Stimulated activated CD4-positive, alpha-beta T cell treated with anti-CD3 and anti-CD28 coated beads, Interleukin-1b, Interleukin-23, amount 100 ng/mL, for 24 hours (primary cell): ENCODE data around the gene SDF4.
"Not testable (repeated sequence)": the region's sequence is repeated elsewhere in the genome, so short reads cannot be mapped to it uniquely, and the experiment has no call there.

Experiments
- DNase-seq, 4 experiments: peaks; one replicate each; pipeline ENCODE4 v3.0.0-alpha.2; 2020; ENCODE audit warnings: low read depth in 4 of 4, low spot score in 1 of 4

The SDF4 gene

DNA sequence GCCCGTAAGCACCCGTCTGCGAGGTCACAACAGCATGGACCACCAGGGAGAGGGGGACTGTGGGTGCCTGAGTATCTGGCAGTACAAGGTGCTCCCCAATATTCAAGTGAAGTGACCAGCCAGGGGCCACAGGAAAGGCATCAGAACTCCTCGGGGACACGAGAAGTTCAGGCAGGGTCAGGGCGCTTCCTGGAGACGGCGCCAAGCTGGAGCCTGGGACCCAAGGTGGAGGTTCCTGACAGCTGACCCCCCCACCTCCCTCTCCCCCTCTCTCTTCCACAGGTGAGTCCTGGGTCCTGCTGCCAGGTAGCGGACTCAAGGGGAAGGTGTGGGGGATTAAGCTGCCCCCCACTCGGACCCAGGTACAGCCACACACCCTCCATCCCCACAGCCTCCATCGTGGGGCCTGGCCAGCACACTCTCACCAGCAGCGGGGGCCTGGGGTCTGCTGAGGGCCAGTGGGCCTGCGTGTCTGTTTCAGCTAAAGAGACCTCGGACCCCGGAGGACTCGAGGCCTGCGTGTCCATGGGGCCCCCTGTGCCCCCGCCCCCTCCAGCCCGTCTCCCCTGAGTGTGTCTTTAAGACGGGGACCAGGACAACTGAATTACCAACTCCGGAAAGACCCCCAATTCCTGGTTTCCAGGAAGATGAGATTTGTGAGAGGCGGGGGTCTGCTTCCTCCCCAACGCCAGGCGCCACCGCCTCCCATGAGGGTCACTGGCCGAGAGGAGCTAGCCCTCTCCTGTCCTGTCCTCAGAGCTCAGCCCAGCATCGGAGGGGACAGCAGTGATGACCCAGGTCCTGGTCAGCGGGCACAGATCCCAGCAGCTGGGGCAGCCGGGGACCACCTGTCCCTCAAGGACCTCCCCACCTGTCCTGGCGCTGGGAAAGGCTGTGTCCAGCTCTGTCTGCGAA lies 31.6 kb downstream of the SDF4 start:
- DNase-seq = no peak

DNA sequence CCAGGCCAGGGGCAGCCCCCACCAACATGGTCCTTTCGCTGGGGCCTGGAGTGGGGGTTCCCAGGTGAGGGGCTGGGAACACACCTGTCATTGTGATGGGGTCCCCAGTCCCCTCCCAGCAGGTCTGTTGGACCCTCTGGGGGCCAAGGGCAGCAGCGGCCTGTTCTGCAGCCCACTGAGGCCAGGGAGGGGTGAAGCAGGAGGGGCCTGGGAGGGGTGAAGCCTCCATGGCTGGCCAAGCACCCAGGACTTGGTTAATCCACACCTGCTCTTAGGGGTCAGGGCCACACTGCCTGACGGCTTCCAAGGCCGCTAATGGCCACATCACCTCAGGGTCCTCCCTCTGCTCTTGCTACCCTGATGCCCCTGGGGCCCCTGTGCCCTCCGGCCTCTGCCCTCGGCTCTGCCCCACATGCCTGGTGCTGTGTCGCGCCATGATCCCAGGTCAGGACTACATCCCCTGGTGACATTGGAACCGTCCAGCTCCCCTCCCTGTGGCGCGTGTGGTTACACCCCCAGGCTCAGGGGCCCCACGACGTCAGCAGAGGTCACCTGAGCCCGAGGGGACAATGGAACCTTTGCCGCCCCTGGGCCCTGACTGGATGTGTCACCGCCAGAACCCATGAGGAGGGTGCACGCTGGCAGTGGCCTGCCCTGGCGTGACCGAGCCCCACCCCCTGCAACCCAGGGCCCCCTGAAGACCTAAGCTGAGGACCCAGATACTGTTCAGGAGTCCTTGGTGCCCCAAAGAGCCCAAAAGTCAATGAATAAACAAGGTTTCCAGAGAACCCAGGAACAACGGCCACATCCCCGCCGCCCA lies 32.5 kb downstream of the SDF4 start:
- DNase-seq = no peak

GRCh38 chr1:1198423-1199140 lies 33.2 kb downstream of the SDF4 start:
- DNase-seq = no peak

- no peak for DNase-seq
These were observed 34.0 kb downstream of the SDF4 start for GRCh38 chr1:1197551-1198422.

- DNase-seq = no peak
These were observed 34.7 kb downstream of the SDF4 start for GRCh38 chr1:1197188-1197500.

DNA sequence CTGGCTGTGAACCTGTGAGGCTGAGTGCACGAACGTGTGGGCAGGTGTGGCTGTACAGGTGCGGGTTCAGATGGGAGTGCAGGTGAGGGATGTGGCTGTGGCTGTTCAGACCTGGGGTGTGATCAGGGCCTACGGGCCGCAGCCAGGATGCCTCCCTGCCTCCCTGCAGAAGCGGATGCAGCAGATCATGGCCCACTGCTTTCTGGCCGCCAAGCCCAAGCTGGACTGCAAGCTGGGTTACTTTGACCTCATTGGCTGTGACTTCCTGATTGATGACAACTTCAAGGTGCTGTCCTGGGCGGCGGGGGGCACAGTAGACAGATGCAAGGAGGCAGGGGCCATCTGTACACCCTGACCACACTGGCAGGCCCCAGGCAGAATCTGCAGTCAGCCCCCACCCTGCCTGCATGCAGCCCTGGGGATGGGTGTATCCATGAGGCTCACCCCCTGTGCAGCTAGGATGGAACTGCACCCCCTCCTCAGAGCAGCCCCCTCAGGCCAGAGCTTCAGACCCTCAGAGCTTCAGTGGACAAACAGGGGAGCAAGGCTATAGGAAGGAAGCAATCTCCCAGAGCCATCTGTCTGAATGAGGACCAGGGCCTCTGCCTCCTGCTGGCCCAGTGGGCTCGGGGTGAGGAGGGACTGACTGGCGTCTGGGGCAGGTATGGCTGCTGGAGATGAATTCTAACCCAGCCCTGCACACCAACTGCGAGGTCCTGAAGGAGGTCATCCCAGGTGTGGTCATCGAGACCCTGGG lies 35.2 kb downstream of the SDF4 start:
- no peak for DNase-seq

GRCh38 chr1:1195726-1196125 lies 36.1 kb downstream of the SDF4 start:
- DNase-seq = not testable (repeated sequence)

GRCh38 chr1:1194723-1195122 lies 37.1 kb downstream of the SDF4 start:
- no peak for DNase-seq

DNA sequence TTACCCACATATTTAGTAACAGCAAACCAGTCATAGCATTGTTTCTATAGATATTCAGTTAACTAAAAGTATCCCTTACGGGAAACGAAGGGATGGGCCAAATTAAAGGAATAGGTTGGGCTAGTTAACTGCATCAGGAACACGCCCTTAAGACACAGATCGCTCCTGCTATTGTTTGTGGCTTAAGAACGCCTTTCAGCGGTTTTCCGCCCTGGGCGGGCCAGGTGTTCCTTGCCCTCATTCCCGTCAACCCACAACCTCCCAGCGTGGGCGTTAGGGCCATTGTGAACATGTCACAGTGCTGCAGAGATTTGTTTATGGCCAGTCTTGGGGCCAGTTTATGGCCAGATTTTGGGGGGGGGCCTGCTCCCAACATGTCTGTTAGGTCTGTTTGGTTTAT lies 40.1 kb downstream of the SDF4 start:
- no peak for DNase-seq

- no peak for DNase-seq
These were observed 42.7 kb downstream of the SDF4 start for GRCh38 chr1:1189111-1189510.

GRCh38 chr1:1187938-1188337 lies 43.9 kb downstream of the SDF4 start:
- no peak for DNase-seq

DNA sequence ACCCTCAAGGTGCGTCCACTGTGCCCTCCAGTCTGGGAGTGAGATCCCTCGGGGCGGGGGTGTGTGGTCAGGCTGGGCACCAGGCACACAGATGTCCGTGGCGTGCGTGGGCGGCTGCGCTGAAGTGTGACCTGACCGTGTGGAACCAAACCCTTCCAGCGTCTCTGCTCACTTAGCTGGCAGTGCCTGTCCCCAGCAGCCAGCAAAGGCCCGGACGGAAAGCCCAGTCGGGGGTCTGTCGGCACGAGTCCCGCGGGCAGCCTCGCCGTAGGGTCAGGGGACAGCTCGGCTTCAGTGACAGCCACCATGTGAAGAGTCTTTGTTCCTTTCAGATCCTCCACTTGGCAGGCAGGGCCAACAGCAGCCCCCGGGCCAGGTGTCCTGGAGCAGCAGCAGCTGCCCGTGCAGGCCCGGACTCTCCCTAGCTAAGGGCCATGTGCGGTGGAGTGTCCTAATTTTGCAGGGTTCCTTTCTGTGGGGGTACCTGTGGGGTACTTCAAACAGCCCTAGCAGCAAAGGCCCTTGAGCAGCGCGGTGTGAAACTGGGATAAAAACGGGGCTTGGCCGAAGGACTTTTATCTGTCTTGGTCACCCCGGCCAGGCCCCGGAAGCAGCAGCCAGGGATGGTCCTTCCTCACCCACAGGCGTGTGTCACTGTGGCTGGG lies 46.6 kb downstream of the SDF4 start:
- no peak for DNase-seq

GRCh38 chr1:1183833-1184775 lies 47.7 kb downstream of the SDF4 start:
- no peak for DNase-seq

DNA sequence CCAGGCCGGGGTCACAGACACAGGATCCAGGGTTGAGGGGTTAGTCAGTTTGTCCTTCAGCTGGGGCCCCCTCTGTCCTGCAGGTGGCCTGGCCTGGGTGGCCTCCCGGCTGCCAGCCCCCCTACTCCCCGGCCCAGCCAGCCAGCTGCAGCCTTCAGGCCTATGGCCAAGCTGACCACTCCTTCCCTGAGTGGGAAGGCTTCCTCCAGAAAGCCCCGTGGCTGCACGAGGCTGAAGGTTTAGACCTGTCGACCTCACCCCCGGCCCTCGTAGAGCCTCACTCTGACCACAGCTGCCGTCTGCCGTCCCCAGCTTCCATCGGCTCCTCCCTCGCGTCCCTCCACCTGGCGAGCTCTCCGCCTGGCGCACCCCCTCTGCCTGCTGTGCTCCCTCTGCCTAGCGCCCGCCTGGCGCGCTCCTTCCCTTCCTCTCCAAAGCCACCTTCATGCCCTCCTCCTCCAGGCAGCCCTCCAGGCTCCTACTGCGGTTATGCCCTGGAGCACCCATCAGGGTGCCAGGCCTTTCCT lies 48.5 kb downstream of the SDF4 start:
- no peak for DNase-seq

DNA sequence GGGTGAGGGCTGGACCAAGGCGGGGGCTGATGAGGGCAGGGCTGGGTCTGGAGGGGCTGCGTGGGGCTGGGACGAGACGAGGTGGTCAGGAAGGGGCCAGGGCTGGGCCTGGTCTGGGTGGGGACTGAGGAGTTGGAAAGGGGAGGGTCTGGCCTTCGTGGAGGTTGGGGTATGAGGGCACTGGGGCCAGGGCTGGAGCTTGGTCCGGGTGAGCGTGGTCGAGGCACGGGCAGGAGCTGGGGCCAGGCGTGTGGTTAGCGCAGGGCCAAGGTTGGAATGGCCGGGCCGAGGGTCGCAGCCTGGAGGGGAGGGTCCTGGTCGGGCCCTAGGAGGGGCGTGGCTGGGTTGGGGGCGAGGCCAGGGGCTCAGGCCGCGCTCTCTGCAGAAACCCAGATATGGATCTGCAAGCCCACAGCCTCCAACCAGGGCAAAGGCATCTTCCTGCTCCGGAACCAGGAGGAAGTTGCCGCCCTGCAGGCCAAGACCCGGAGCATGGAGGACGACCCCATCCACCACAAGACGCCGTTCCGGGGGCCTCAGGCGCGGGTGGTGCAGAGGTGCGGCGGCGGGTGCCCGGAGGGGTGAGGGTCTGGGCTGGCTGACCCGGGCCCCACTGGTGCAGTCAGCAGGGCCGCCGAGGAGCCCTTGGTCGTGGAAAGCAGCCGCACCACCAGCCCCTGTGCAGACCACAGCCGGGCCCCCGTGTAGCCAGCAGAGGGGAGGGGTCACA lies 49.1 kb downstream of the SDF4 start:
- no peak for DNase-seq

- no peak for DNase-seq
These were observed 49.8 kb downstream of the SDF4 start for GRCh38 chr1:1181938-1182410.
